Measurements from ENCODE around the gene CLMP. TPM values are rescaled to one million over a fixed set of nuclear protein-coding genes. Genes with fewer than 3 reads are reported as not detected.
"Not testable (repeated sequence)": the region's sequence is repeated elsewhere in the genome, so short reads cannot be mapped to it uniquely, and the experiment has no call there.

Gene CLMP
- total and polyA plus RNA-seq, 2 donors: 0.80 to 1.1 TPM

GRCh38 chr11:123091506-123091905, 103.5 kb downstream of the CLMP start:
- H3K27ac ChIP-seq (ENCODE audit: low read depth in 1 of 2, low read length in 1 of 2): no peak overlapping the region
- H3K4me3 ChIP-seq (ENCODE audit: low read length in 2 of 2): no peak overlapping the region
- WGBS: 87% methylated on average over 6 of the region's 6 CpGs
- no peaks in the 10 kb centered on the region for H3K9me3 ChIP-seq (ENCODE audit: control insufficient read depth in 2 of 2, insufficient read depth in 1 of 2, low read length in 1 of 2)
- H3K4me1 ChIP-seq (ENCODE audit: control insufficient read depth in 2 of 2, insufficient read depth in 2 of 2, low read length in 2 of 2): peaks cover 14 to 23% of the 10 kb centered on the region in 2 donors
- no peak for DNase-seq (ENCODE audit: low read depth in 6 of 9, low spot score in 9 of 9)
- no peaks in the 10 kb centered on the region for H3K27me3 ChIP-seq (ENCODE audit: control insufficient read depth in 2 of 2, insufficient read depth in 1 of 2, low read length in 1 of 2)
- no peaks in the 10 kb centered on the region for H3K36me3 ChIP-seq (ENCODE audit: control insufficient read depth in 2 of 2, insufficient read depth in 2 of 2, low read length in 1 of 2)

- not testable (repeated sequence) for H3K27ac ChIP-seq (ENCODE audit: low read depth in 1 of 2, low read length in 1 of 2); H3K4me3 ChIP-seq (ENCODE audit: low read length in 2 of 2); H3K27me3 ChIP-seq (ENCODE audit: control insufficient read depth in 2 of 2, insufficient read depth in 1 of 2, low read length in 1 of 2); H3K36me3 ChIP-seq (ENCODE audit: control insufficient read depth in 2 of 2, insufficient read depth in 2 of 2, low read length in 1 of 2); H3K9me3 ChIP-seq (ENCODE audit: control insufficient read depth in 2 of 2, insufficient read depth in 1 of 2, low read length in 1 of 2); DNase-seq (ENCODE audit: low read depth in 6 of 9, low spot score in 9 of 9)
- whole genome bisulfite sequencing: 98% methylated on average over 8 of the region's 8 CpGs
- peaks cover 23 to 36% of the 10 kb centered on the region in 2 donors for H3K4me1 ChIP-seq (ENCODE audit: control insufficient read depth in 2 of 2, insufficient read depth in 2 of 2, low read length in 2 of 2)
Observed at GRCh38 chr11:123090168-123090567, 104.9 kb downstream of the CLMP start.

- not testable (repeated sequence) for H3K36me3 ChIP-seq (ENCODE audit: control insufficient read depth in 2 of 2, insufficient read depth in 2 of 2, low read length in 1 of 2); H3K27me3 ChIP-seq (ENCODE audit: control insufficient read depth in 2 of 2, insufficient read depth in 1 of 2, low read length in 1 of 2); DNase-seq (ENCODE audit: low read depth in 6 of 9, low spot score in 9 of 9); H3K4me3 ChIP-seq (ENCODE audit: low read length in 2 of 2); H3K9me3 ChIP-seq (ENCODE audit: control insufficient read depth in 2 of 2, insufficient read depth in 1 of 2, low read length in 1 of 2); H3K27ac ChIP-seq (ENCODE audit: low read depth in 1 of 2, low read length in 1 of 2)
- peaks cover 23 to 37% of the 10 kb centered on the region in 2 donors for H3K4me1 ChIP-seq (ENCODE audit: control insufficient read depth in 2 of 2, insufficient read depth in 2 of 2, low read length in 2 of 2)
- WGBS: 94% methylated on average over 10 of the region's 10 CpGs
Observed at GRCh38 chr11:123088896-123089295, 106.2 kb downstream of the CLMP start.

GRCh38 chr11:123087657-123088056, 107.4 kb downstream of the CLMP start:
- Histone ChIP-seq H3K4me1 (ENCODE audit: control insufficient read depth in 2 of 2, insufficient read depth in 2 of 2, low read length in 2 of 2) (peaks cover 23 to 37% of the 10 kb centered on the region in 2 donors), H3K27ac (ENCODE audit: low read depth in 1 of 2, low read length in 1 of 2) (peak overlapping the region; percentile 83 to 98)
- DNase-seq (ENCODE audit: low read depth in 6 of 9, low spot score in 9 of 9): peak in 5 of 9 donors; percentile 51 to 86 (median 58)
- H3K9me3 ChIP-seq (ENCODE audit: control insufficient read depth in 2 of 2, insufficient read depth in 1 of 2, low read length in 1 of 2); H3K4me3 ChIP-seq (ENCODE audit: low read length in 2 of 2); H3K27me3 ChIP-seq (ENCODE audit: control insufficient read depth in 2 of 2, insufficient read depth in 1 of 2, low read length in 1 of 2); H3K36me3 ChIP-seq (ENCODE audit: control insufficient read depth in 2 of 2, insufficient read depth in 2 of 2, low read length in 1 of 2): not testable (repeated sequence)
- WGBS: 52% methylated on average over 5 of the region's 5 CpGs

GRCh38 chr11:123086305-123086704, 108.7 kb downstream of the CLMP start:
- H3K4me3 ChIP-seq (ENCODE audit: low read length in 2 of 2): no peak overlapping the region
- peaks cover 23 to 37% of the 10 kb centered on the region in 2 donors for H3K4me1 ChIP-seq (ENCODE audit: control insufficient read depth in 2 of 2, insufficient read depth in 2 of 2, low read length in 2 of 2)
- WGBS: 9% methylated on average over 1 of the region's 1 CpG
- no peaks in the 10 kb centered on the region for H3K36me3 ChIP-seq (ENCODE audit: control insufficient read depth in 2 of 2, insufficient read depth in 2 of 2, low read length in 1 of 2)
- H3K27me3 ChIP-seq (ENCODE audit: control insufficient read depth in 2 of 2, insufficient read depth in 1 of 2, low read length in 1 of 2): no peaks in the 10 kb centered on the region
- no peaks in the 10 kb centered on the region for H3K9me3 ChIP-seq (ENCODE audit: control insufficient read depth in 2 of 2, insufficient read depth in 1 of 2, low read length in 1 of 2)
- peak overlapping the region; percentile 81 to 98 for H3K27ac ChIP-seq (ENCODE audit: low read depth in 1 of 2, low read length in 1 of 2)
- peak in 6 of 9 donors; percentile 66 to 87 (median 70) for DNase-seq (ENCODE audit: low read depth in 6 of 9, low spot score in 9 of 9)

- H3K4me3 ChIP-seq (ENCODE audit: low read length in 2 of 2): no peak overlapping the region
- WGBS: 98% methylated on average over 5 of the region's 5 CpGs
- H3K27ac ChIP-seq (ENCODE audit: low read depth in 1 of 2, low read length in 1 of 2): peak overlapping the region in 1 of 2 donors; percentile 98
- peaks cover 23 to 37% of the 10 kb centered on the region in 2 donors for H3K4me1 ChIP-seq (ENCODE audit: control insufficient read depth in 2 of 2, insufficient read depth in 2 of 2, low read length in 2 of 2)
- H3K27me3 ChIP-seq (ENCODE audit: control insufficient read depth in 2 of 2, insufficient read depth in 1 of 2, low read length in 1 of 2): no peaks in the 10 kb centered on the region
- H3K9me3 ChIP-seq (ENCODE audit: control insufficient read depth in 2 of 2, insufficient read depth in 1 of 2, low read length in 1 of 2): no peaks in the 10 kb centered on the region
- no peaks in the 10 kb centered on the region for H3K36me3 ChIP-seq (ENCODE audit: control insufficient read depth in 2 of 2, insufficient read depth in 2 of 2, low read length in 1 of 2)
- no peak for DNase-seq (ENCODE audit: low read depth in 6 of 9, low spot score in 9 of 9)
Observed at GRCh38 chr11:123085497-123085896, 109.6 kb downstream of the CLMP start.

- WGBS: 97% methylated on average over 7 of the region's 7 CpGs
- Histone ChIP-seq H3K27me3 (ENCODE audit: control insufficient read depth in 2 of 2, insufficient read depth in 1 of 2, low read length in 1 of 2) (no peaks in the 10 kb centered on the region), H3K4me1 (ENCODE audit: control insufficient read depth in 2 of 2, insufficient read depth in 2 of 2, low read length in 2 of 2) (peaks cover 31 to 47% of the 10 kb centered on the region in 2 donors), H3K36me3 (ENCODE audit: control insufficient read depth in 2 of 2, insufficient read depth in 2 of 2, low read length in 1 of 2) (no peaks in the 10 kb centered on the region), H3K27ac (ENCODE audit: low read depth in 1 of 2, low read length in 1 of 2) (no peak overlapping the region), H3K4me3 (ENCODE audit: low read length in 2 of 2) (no peak overlapping the region), H3K9me3 (ENCODE audit: control insufficient read depth in 2 of 2, insufficient read depth in 1 of 2, low read length in 1 of 2) (no peaks in the 10 kb centered on the region)
- no peak for DNase-seq (ENCODE audit: low read depth in 6 of 9, low spot score in 9 of 9)
Observed at GRCh38 chr11:123084454-123084853, 110.6 kb downstream of the CLMP start.

GRCh38 chr11:123083623-123084029, 111.4 kb downstream of the CLMP start:
- Histone ChIP-seq H3K27me3 (ENCODE audit: control insufficient read depth in 2 of 2, insufficient read depth in 1 of 2, low read length in 1 of 2) (no peaks in the 10 kb centered on the region), H3K4me1 (ENCODE audit: control insufficient read depth in 2 of 2, insufficient read depth in 2 of 2, low read length in 2 of 2) (peaks cover 31 to 48% of the 10 kb centered on the region in 2 donors), H3K36me3 (ENCODE audit: control insufficient read depth in 2 of 2, insufficient read depth in 2 of 2, low read length in 1 of 2) (no peaks in the 10 kb centered on the region), H3K4me3 (ENCODE audit: low read length in 2 of 2) (no peak overlapping the region), H3K27ac (ENCODE audit: low read depth in 1 of 2, low read length in 1 of 2) (peak overlapping the region in 1 of 2 donors; percentile 31), H3K9me3 (ENCODE audit: control insufficient read depth in 2 of 2, insufficient read depth in 1 of 2, low read length in 1 of 2) (no peaks in the 10 kb centered on the region)
- WGBS: 87% methylated on average over 4 of the region's 4 CpGs
- DNase-seq (ENCODE audit: low read depth in 6 of 9, low spot score in 9 of 9): no peak

GRCh38 chr11:123082977-123083376, 112.1 kb downstream of the CLMP start:
- DNase-seq (ENCODE audit: low read depth in 6 of 9, low spot score in 9 of 9): no peak
- Histone ChIP-seq H3K27ac (ENCODE audit: low read depth in 1 of 2, low read length in 1 of 2) (no peak overlapping the region), H3K27me3 (ENCODE audit: control insufficient read depth in 2 of 2, insufficient read depth in 1 of 2, low read length in 1 of 2) (no peaks in the 10 kb centered on the region), H3K9me3 (ENCODE audit: control insufficient read depth in 2 of 2, insufficient read depth in 1 of 2, low read length in 1 of 2) (no peaks in the 10 kb centered on the region), H3K4me1 (ENCODE audit: control insufficient read depth in 2 of 2, insufficient read depth in 2 of 2, low read length in 2 of 2) (peaks cover 27 to 42% of the 10 kb centered on the region in 2 donors), H3K4me3 (ENCODE audit: low read length in 2 of 2) (no peak overlapping the region), H3K36me3 (ENCODE audit: control insufficient read depth in 2 of 2, insufficient read depth in 2 of 2, low read length in 1 of 2) (no peaks in the 10 kb centered on the region)
- WGBS: 93% methylated on average over 4 of the region's 4 CpGs
